Measurements from ENCODE around the gene COX19.
A peak's percentile ranks its signal among the peaks of the same experiment; 100 is the strongest.
"Not testable (repeated sequence)": the region's sequence is repeated elsewhere in the genome, so short reads cannot be mapped to it uniquely, and the experiment has no call there.

COX19 gene

DNA sequence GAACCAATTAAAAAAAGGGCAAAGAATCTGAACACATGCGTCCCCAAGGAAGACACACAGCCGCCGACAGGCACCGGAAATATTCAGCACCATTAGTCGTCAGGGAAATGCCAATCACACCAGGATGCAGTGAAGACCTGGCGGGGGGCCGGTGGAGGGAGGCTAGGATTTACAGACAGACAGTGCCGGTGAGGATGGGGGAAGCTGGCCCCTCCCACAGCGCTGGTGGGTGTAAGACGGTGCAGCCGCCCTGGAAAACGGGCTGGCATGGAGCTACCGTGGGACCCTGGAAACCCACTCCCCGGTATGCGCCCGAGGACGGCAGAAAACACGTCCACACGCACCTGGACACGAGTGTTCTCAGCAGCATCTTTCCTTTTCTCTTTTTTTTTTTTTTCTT is 16.1 kb downstream of the COX19 start:
- DNase-seq, result no peak

DNA sequence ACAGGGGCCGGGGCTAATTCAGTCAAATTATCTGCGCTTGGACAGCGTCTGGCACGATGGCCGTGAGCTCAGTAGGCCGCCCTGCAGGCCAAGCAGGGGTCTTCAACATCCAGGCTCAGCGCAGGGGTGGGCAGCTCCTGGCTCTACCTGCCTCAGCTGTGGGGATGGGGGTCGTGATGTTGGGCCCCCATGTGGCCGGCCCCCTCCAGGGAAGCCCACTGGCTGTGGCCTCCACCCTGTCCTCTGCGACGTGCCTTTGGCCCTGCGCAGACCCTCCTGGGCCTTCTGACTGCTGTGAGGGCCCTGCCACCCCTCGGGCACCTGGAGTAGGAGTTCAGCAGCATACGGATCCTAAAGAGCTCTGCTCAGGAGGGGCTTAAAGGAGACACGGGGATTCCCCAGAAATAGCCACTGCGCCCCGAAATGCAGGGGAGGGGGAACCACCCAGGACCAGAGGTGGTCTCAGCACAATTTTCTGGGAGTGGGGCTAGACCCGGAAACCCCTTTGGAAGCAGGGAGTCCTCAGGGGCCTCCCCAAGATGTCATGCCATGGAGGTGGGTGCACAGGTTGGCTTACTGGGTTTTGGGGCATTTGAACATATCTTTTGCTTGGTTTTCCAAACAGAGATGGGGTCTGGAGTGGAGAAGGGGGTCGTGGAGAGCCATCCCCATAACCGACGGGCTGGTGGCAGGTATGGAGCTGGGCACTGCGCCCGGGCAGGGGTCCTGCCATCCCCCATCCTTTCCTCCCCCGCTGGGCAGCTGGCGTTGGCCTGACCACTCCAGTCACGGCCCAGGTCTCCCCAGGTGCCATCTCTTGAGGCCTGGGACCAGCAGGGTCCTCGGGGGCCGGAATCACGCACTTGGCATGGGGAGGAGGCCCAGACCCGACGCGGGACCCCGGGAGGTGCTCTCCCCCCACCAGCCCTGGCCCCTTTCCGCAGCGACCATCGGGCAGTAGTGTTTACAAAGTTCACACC is 16.8 kb downstream of the COX19 start:
- no peak for DNase-seq

DNA sequence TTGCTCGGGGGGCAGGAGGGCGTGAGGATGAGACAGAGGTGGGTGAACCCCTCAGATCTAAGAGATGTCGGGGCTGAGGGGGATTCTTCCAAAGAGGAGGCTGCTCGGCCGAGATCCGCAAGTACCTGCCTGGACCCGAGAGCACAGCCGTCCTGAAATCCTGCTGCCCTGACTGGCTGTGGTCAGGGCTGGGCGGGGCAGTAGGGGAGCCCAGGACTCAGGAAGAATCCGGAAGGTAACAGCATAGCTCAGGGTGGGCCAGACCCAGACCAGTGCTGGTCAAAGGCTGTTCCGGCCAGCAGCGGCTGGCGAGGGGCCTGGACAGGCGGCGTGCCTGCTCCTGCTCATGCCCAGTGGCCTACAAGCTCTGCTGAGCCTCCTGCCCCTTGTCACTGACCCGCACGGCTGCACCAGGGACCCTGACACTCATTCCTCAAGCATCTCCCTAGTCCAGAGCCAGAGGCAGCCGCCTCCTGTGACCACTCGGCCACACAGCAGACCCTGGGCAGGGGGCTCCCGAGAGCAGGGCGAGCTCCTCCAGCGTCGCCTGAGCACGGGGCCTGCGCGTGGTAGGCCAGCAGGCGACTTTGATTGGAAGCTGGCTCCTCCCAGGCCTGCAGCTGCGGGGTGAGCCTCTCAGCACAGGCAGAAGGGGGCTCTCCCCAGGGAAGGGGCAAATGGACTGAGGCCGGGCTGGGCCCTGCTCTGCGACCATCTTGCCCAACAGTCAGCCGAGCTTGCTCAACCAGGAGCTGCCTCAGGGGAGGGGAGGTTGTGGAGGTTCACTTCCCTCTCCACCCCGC is 17.7 kb downstream of the COX19 start:
- DNase-seq, result no peak

DNA sequence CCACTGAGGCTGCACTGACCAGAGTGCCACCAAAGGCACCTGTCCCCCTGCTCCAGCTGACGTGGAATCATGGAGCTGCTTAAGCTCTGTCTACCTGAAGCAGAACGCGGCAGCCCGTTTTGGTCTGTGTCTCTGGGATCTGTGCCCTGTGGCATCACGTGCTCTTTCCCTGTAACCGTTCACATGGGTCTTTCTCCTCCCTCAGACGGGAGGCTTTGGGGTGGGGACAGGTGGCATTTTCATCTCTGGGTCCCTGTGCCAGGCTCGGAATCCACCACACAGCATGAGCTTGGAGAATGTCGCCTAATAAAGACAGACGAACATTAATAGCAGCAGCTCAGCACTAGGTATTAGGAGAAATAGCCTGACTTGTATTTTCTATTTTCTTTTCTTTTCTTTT is 19.3 kb downstream of the COX19 start:
- DNase-seq, result no peak

DNA sequence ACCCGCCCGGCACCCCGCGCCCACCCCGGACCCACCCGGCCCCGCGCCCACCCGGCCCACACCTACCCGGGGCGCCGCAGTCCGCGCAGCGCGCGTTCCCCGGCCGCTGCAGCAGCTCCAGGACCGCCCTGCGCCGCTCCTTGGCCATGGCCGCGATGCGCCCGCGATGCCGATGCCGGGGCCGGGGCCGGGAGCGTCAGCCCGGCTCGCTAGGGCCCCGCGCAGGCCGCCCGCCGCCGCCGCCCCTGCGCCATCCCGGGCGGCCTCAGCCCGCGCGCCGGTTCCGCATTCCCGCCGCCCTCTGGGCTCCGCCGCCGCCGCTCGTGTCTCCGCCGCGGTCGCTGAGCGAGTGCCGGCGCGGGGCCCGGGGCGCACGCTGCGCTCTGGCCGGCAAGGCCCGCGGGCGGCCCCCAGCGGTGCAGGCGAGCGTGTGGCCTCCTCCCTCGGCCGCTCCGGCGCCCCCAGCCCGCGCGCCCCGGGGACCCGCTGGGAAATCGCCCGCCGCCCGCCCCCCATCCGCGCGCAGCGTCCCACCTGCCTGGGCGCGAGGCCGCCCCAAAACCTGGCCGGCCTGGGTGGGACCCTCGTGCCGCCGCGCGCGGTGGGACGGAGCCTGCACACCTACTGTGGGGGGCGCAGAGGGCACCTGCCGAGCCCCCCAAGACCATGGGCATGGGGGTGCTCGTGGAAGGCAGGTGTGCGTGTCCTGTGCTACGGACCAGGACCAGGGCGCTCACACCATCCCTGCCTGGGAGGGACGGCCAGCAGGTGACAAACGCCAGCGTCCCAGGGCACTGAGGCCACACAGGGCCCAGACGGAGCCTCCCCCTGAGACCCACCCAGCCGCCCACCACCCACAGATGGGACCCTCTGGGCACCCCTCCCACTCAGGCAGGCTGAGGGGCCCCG is 20.8 kb downstream of the COX19 start, which contains the start of gene ADAP1:
ADAP1 (minus strand) TSS at position 351 of the 909 bp plus-strand sequence; CDS start at position 148, 203 bp downstream.
- DNase-seq, result peak; percentile 62

DNA sequence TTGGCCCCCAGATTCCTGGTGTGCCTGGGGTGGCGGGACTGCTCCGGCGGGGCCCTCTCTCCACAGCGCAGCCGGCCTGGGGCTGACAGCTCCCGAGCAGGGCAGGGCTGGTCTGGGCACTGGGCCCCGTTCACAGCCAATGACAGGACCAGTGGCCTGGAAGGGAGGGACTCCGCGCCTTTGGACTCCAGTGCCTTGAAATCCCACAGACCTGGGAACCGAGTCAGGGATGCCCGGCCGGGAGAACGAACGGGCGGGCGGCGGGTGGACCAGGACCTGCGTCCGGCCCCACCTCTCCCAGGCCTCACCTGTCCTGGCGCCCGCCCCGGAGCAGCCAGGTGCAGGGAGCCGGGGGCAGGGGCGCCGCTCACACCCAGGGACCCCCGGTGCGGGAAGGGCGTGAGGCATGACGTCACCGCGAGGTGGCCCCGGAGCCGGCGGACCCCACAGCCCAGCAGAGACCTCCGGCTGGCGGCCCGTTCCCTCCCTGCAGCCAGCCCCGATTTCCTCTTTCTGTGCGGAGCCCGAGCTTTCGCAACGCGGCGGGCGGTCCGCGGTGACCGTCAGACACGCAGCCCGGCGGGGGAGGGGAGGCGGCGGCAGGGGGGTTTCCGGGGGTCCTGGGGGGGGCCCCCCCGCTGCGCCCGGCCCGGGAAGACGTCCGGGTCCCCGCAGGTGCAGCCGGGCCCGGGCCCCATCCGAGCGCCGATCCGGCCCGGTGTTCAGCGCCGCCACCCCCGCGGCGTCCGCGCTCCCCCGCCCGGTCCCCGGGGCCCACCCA is 21.6 kb downstream of the COX19 start:
- peak; percentile 28 for DNase-seq

DNA sequence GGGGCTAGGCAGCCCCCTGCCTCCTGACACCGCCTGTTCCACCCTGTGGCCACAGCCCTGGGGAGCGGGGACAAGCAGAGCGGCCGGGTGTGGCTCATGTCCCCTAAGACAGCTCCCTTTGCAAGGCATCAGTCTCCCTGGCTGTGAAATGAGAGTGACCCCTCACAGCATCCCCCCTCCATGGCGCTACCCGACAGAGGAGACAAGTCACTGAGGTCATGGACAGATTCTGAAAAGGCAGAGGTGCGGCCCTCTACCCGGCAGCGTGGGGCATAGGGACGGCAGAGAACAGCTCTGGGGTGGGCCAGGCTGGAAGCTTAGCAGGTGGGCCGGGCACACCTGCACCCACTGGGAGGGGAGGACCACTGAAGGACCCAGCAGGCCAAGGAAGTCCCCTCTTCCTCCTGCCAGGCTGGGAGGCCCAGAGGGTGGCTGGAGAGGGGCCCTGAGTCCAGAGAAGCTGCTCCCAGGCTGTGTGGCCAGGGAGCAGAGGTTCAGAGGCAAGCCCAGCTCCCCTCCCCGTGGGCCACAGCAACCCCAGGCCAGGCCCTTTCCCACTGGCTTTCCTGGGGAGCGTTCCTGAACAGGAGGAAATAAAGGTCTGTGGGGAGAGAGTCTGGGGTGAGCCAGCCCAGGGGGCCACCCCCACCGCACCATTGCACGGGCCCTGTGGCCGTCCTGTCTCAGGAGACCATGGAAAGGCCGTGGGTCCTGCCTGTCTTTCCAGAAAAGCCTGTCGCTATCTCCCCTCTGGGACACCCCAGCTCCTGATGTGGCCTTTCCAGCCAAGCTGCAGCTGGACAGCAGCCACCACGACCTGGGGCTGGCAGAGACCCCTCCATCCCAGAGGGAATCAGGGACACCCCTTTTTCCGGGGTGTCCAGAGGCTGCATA is 22.6 kb downstream of the COX19 start:
- DNase-seq, result no peak

DNA sequence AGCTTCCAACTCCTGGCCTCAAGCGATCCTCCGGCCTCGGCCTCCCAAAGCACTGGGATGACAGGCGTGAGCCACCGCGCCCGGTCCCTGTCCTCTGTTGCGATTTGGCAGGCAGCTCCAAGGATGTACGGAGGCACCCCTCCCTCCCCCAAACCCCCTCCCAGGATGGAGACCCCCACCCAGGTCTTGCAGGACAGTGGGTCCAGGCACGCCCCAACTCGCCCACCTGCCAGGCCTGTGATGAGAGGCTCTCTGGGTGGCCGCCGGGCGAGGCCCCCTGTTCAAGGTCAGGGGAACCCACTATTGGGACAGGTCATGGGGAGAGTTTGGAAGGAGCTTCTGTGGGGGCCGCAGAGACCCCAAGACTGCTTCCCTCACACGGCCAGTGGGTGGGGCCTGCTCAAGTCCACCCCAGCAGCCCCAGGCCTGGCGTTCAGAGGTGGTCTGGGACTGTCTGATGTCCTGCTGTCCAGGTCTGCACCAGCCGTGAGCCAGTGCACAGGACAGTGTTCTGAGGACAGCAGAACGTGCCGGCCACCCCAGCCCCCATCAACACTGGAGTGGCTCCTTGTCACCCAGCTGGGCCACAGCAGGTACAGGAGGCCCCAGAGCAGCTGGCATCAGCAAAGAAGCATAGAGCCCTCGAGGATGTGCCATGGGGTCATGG is 23.3 kb downstream of the COX19 start:
- no peak for DNase-seq

DNA sequence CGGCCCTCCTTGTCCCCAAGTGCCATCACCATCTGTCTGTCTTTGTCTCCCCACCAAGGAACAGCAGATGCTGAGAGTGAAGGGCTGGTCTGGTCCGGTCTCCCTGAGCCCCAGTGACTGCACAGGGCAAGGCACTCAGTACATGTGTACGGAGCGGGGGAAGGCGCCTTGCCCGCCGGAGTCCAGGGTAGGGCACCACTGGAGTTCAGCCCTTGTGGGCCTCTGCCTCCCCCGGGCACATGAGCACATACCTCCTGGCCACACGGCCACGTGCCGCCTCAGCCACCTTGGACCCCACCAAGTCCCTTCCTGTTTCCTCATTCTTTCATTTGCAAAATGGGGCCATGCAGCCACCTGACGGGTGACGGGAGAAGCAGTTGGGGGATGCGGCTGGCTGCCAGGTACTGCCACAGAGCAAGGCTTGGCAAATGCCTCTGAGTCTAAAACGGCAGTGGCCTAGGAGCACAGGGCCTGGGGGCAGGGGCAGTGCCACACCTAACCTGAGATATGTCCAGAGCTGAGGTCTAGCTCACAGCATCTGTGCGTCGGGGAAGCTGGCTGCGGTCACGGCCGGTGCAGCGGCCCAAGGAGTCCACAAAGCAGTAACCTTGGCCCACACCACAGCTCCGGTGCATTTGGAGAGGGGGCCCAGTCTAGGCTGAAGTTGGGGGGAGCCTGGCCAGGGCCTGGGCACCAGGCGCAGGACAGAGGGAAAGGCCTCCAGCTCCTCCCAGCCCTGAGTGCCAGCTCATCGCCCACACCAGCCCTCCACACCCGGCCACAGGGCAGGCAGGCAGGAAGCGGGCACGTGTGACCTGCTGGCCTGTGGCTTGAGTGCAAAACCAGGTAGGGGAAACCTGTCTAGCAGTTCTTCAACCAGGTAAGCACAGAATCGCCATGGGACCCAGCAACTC is 26.1 kb downstream of the COX19 start:
- DNase-seq, result no peak

DNA sequence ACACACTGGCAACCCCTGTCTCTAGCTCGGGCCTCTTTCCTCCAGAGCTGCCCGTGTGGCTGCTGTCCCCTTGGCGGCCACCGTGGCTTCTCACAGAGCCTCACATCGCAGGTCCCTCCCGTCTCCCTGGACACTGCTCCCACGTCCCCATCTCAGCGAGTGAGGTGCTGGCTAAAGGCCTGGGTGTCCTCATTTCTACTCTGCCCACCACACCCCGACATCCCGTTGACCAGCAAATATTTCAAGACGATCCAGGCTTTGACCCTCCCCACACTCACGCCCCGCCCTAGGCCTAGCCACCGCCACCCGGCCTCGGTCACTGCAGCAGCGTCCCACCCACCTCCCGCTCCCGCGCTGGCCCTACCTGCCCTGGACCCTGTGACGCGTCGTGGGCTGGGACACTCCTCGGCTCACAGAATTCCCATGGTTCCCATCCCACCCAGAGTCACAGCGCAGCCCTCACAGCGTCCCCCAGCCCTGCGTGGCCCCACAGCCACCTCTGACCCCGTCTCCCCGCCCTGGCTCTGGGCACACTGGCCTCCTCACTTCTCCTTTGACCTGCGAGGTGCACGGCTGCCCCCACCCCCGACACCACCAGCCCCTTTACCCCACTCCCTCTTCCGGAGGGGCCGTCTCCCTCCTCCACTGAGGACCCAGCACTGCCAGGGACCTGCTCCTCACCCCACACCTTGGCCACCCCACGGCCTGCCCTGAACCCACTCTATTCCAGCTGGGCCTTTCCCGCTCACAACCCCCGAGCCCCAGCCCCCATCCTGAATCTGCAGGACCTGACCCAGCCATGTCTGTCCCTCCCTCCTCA is 27.7 kb downstream of the COX19 start:
- no peak for DNase-seq

DNA sequence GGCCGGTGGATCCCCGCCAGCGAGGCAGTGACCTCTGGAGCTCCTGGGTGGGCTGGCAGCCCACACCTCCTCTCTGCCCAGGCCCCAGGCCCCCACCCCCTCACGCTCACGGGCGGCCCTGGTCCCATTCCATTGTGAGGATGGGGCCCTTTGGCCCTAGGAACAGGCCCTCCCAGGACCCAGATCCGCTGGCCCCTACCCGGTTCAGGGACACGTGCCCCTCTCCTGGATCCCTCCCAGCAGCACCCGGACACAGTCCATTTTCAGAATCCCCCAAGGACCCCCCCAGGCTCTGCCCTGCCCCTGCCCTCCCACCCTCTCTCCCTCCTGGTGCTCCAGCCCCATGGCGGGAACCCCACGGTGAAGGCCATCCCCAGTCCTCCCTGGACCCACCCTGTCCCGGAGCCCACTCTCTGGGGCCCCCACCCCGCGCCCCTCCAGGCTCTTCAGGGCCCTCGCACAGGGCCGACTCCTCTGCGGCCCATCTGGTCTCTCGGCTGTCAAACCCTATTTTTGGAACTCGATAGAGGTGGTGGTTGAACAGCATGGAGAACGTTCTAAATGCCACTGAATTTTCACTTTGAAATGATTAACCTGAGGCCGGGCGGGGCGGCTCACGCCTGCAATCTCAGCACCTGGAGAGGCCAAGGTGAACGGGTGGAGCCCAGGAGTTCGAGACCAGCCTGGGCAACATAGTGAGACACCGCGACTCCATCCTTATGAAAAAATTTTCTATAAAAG is 28.9 kb downstream of the COX19 start:
- no peak for DNase-seq

DNA sequence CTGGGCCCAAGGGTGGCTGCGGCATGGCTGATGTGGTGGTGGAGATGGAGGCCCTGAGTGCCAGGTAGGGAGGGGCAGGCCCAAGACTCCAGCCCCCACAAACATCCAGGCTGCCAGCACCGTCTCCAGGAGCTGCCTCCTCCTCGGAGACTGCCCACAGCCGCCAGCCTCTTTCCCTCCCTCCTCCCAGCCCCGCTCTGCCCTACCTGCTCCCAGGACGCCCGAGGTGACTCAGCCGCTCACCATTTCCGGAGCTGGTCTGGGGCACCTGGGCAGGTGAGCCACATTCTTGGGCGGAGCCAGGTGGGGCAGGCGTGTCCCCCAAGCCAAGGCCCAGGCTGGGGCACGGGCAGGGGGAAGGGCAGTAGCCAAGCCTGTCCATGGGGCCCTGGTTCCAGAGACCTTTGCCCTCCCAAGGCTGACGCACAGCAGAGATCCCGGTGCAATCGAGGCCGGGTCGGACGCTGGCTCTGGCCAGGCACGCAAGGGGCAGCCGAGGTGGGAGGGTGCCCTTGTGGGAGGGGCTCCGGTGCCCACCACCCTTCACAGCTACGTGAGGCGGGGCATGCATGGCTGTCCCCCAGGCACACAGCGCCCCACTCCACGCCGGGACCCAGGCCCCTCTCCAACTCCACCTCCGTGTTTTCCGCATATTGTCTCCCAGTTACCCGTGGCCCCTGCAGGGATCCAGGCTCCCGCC is 29.6 kb downstream of the COX19 start:
- DNase-seq, result peak; percentile 63

DNA sequence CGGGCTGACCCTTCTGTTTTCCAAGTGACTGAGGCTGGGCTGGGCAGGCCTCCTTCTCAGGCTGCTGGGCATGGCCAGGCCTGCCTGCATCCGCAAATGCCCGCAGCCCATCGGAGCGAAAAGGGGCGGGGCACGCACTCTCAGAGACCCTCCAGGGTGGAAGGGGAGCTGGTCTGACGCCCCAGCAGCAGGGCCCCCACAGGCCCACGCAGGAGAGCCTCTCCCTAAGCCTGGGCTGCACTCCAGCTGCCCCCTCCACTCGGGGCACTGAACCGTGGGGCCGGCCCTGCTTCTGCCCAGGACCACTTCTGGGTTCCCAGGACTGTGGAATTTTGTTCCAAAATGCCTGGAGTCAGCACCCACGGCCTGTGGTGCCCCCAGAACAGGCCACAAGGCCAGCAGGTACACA is 30.2 kb downstream of the COX19 start:
- DNase-seq, result no peak

DNA sequence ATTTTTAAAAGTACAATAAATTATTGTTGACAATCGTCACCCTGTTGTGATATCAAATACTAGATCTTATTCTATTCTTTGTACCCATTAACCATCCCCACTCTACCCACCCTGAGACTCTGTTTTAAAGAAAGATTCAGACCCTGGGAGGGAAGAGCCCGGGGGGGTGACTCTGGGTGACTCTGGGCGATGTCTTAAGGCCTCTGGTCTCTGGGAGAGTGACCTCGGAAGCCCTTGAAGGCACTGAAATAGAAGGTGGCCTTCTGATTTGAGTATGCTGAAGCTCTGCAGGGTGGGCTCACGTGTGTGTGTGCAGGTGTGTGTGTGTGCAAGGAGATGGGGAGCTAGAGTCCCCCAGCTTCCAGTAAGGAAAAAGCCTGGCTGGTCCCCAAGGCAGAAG is 30.6 kb downstream of the COX19 start:
- no peak for DNase-seq

DNA sequence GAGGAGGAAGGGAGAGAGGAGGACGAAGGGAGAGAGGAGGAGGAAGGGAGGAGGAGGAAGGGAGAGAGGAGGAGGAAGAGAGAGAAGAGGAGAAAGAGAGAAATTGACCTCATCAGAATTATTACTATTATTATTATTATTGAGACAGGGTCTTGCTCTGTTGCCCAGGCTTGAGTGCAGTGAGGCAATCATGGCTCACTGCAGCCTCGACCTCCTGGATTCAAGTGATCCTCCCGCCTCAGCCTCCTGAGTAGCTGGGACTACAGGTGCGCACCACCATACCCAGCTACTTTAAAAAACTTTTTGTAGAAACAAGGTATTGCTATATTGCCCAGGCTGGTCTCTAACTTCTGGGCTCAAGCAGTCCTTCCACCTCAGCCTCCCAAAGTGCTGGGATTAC is 31.6 kb downstream of the COX19 start:
- DNase-seq, result not testable (repeated sequence)

DNA sequence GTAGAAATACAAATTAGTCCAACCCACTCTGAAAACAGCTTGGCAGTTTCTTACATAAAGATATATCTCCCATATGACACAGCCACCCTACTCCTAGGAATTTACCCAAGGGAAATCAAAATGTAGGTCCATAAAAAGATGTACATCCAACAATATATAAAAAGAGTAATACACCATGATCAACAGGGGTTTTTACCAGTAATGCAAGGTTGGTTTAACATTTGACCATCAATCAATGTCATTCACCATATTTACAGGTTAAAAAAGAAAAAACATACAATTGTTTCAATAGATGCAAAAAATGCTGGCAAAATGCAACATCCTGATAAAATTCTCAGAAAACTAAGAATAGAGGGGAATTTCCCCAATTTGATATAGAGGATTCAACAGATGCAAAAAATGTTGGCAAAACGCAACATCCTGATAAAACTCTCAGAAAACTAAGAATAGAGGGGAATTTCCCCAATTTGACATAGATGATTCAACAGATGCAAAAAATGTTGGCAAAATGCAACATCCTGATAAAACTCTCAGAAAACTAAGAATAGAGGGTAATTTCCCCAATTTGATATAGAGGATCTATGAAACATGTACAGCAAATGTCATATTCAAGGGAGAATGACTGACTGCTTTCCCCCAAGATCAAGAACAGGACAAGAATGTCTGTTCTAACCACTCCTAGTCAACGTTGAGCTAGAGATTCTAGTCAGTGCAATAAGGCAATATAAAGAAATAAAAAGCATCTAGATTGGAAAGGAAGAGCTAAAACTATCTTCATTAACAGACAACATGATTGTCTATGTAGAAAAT is 34.5 kb downstream of the COX19 start:
- DNase-seq, result peak; percentile 16

All from NCI-H226 (cell line).